HL-60/S4 (cell line): ENCODE measurements around the gene DPYSL5.

Experiments used
- in situ Hi-C: fragments of 300-500 bp; cut with MboI; formaldehyde crosslinking; loops from 2 replicates; pipeline ENCODE4 v1.14.3; 2022; ENCODE audit warnings: low sequenced_read_pairs

DPYSL5 gene

GRCh38 chr2:26845021-26845420, 2.9 kb upstream of the DPYSL5 start:
- in situ Hi-C loops = loop anchor here (5.0 kb wide), 1 partner anchor 77 kb away; no protein-coding TSS in a partner anchor

GRCh38 chr2:26846334-26847306, 1.3 kb upstream of the DPYSL5 start:
- in situ Hi-C loops = loop anchor here (5.0 kb wide), 1 partner anchor 76 kb away; no protein-coding TSS in a partner anchor

- in situ Hi-C loops = loop anchor here (5.0 kb wide), 1 partner anchor 75 kb away; no protein-coding TSS in a partner anchor
These were observed 651 bp upstream of the DPYSL5 start for GRCh38 chr2:26847307-26847654.

GRCh38 chr2:26848336-26849055, 564 bp downstream of the DPYSL5 start:
- in situ Hi-C loops = loop anchor here (5.0 kb wide), 1 partner anchor 74 kb away; no protein-coding TSS in a partner anchor

- in situ Hi-C loops = loop anchor here (5.0 kb wide), 1 partner anchor 73 kb away; no protein-coding TSS in a partner anchor
These were observed 1.4 kb downstream of the DPYSL5 start for GRCh38 chr2:26849056-26849999.

- in situ Hi-C loops = loop anchor here (5.0 kb wide), 1 partner anchor 72 kb away; no protein-coding TSS in a partner anchor
These were observed 2.1 kb downstream of the DPYSL5 start for GRCh38 chr2:26850000-26850431.

GRCh38 chr2:26850505-26850904, 2.6 kb downstream of the DPYSL5 start:
- in situ Hi-C loops = no loop called here

GRCh38 chr2:26852405-26853306, 4.7 kb downstream of the DPYSL5 start:
- in situ Hi-C loops = no loop called here

- in situ Hi-C loops = no loop called here
These were observed 5.8 kb downstream of the DPYSL5 start for GRCh38 chr2:26853751-26854150.

GRCh38 chr2:26854283-26854827, 6.4 kb downstream of the DPYSL5 start:
- in situ Hi-C loops = no loop called here

GRCh38 chr2:26855466-26855865, 7.5 kb downstream of the DPYSL5 start:
- in situ Hi-C loops = no loop called here

GRCh38 chr2:26859622-26860021, 11.7 kb downstream of the DPYSL5 start:
- in situ Hi-C loops = no loop called here

- in situ Hi-C loops = no loop called here
These were observed 12.4 kb downstream of the DPYSL5 start for GRCh38 chr2:26860211-26860850.

- in situ Hi-C loops = no loop called here
These were observed 13.8 kb downstream of the DPYSL5 start for GRCh38 chr2:26861610-26862224.

GRCh38 chr2:26864226-26864625, 16.3 kb downstream of the DPYSL5 start:
- in situ Hi-C loops = no loop called here

GRCh38 chr2:26864646-26865045, 16.7 kb downstream of the DPYSL5 start:
- in situ Hi-C loops = no loop called here

GRCh38 chr2:26870585-26871095, 22.7 kb downstream of the DPYSL5 start:
- in situ Hi-C loops = no loop called here
